HepG2 (cell line): Measurements from ENCODE around the gene MFSD6.

ENCODE experiments used
- CTCF ChIP-seq: sonication (generic); formaldehyde crosslinking; IDR thresholded peaks from 2 replicates; pipeline ENCODE4 v1.5.0; 2020; ENCODE audit warnings: mild to moderate bottlenecking, missing genetic modification reagents, moderate library complexity
- EEA1 ChIP-seq: sonication (generic); formaldehyde crosslinking; IDR thresholded peaks from 2 replicates; pipeline ENCODE4 v1.5.1; 2020; ENCODE audit warnings: mild to moderate bottlenecking, missing genetic modification reagents, borderline replicate concordance
- GTF2F1 ChIP-seq: fragments of 150-350 bp; IDR thresholded peaks from 2 replicates; pipeline ENCODE4 v1.6.1; 2014; ENCODE audit warnings: low read length
- HNRNPK ChIP-seq: fragments of 200-400 bp; formaldehyde crosslinking; IDR thresholded peaks from 2 replicates; pipeline ENCODE4 v1.6.1; 2018; ENCODE audit warnings: low read length, low read depth, moderate library complexity, mild to moderate bottlenecking; ENCODE audit not compliant: poor library complexity, severe bottlenecking
- JUND ChIP-seq: sonication (generic); formaldehyde crosslinking; IDR thresholded peaks from 2 replicates; pipeline ENCODE4 v1.8.0; 2022; ENCODE audit warnings: mild to moderate bottlenecking, missing genetic modification reagents
- KDM3A ChIP-seq: IDR thresholded peaks from 2 replicates; pipeline ENCODE4 v1.6.1; 2018; ENCODE audit warnings: low read depth, missing compliant biosample characterization
- NFE2L1 ChIP-seq: sonication (generic); formaldehyde crosslinking; IDR thresholded peaks from 2 replicates; pipeline ENCODE4 v1.4.0; 2020; ENCODE audit warnings: missing genetic modification reagents, mild to moderate bottlenecking, borderline replicate concordance
- SP1 ChIP-seq, 2 experiments: fragments of 450-650 bp in 1 of 2; sonication (generic) in 1 of 2; formaldehyde crosslinking in 1 of 2; IDR thresholded peaks; 2 replicates each; pipeline versions ENCODE4 v1.4.0 to v1.6.1; 2016 to 2020; ENCODE audit warnings: missing genetic modification reagents in 1 of 2
- SUZ12 ChIP-seq: fragments of 150-350 bp; IDR thresholded peaks from 2 replicates; pipeline ENCODE4 v1.6.1; 2014; ENCODE audit warnings: low read depth, low read length
- U2AF2 ChIP-seq: fragments of 200-400 bp; formaldehyde crosslinking; IDR thresholded peaks from 2 replicates; pipeline ENCODE4 v1.6.1; 2017; ENCODE audit warnings: low read depth, mild to moderate bottlenecking, low read length
- ZC3H4 ChIP-seq: sonication (generic); formaldehyde crosslinking; IDR thresholded peaks from 2 replicates; pipeline ENCODE4 v1.4.0; 2020; ENCODE audit warnings: missing genetic modification reagents, borderline replicate concordance
- ZNF281 ChIP-seq: sonication (generic); formaldehyde crosslinking; IDR thresholded peaks from 2 replicates; pipeline ENCODE4 v1.4.0; 2020; ENCODE audit warnings: missing genetic modification reagents, borderline replicate concordance
- ZNF430 ChIP-seq: sonication (generic); formaldehyde crosslinking; IDR thresholded peaks from 2 replicates; pipeline ENCODE4 v1.9.0; 2021; ENCODE audit warnings: mild to moderate bottlenecking, missing genetic modification reagents
- ZSCAN30 ChIP-seq: sonication (generic); formaldehyde crosslinking; IDR thresholded peaks from 2 replicates; pipeline ENCODE4 v1.5.0; 2020; ENCODE audit warnings: mild to moderate bottlenecking, missing genetic modification reagents

GRCh38 chr2:190547886-190548285 is 139.7 kb downstream of the MFSD6 start:
- TF ChIP-seq JUND (CRISPR knock-in tag) = no peak
- no peak for TF ChIP-seq HNRNPK
- TF ChIP-seq SUZ12 = no peak
- no peak for TF ChIP-seq GTF2F1
- no peak for TF ChIP-seq KDM3A
- TF ChIP-seq U2AF2 = no peak
- no peak for TF ChIP-seq ZSCAN30 (CRISPR knock-in tag)
- no peak for TF ChIP-seq CTCF
- no peak for TF ChIP-seq SP1 (IDR thresholded peaks at IDR 0.05)
- TF ChIP-seq SP1 (CRISPR knock-in tag; IDR thresholded peaks at IDR 0.05) = no peak
- TF ChIP-seq ZNF430 (CRISPR knock-in tag) = no peak
- TF ChIP-seq NFE2L1 (CRISPR knock-in tag) = no peak
- TF ChIP-seq ZC3H4 (CRISPR knock-in tag) = no peak
- TF ChIP-seq EEA1 (CRISPR knock-in tag) = no peak
- no peak for TF ChIP-seq ZNF281 (CRISPR knock-in tag)
